GM12878 (cell line): ENCODE results near the gene RIMS1. TPM values are rescaled to one million over a fixed set of nuclear protein-coding genes. Genes with fewer than 3 reads are reported as not detected.

ENCODE experiments used
- ATAC-seq: fragments of 200-7000 bp; cut with Tn5 transposase; 3 replicates; pipeline ENCODE4 v1.9.1; 2020; ENCODE audit warnings: mild to moderate bottlenecking, moderate library complexity
- BruUV-seq: library from RNA; stranded (reverse); fragments of 400-500 nt; replicated peaks from 2 replicates; lab custom pipeline; 2021; lab: Mats Ljungman, UMichigan
- CTCF ChIA-PET: fragments of 300-600 bp; sonication (Branson Sonifier 250); formaldehyde crosslinking; extraction: SDS; loops from one replicate; lab custom pipeline; 2021; ENCODE audit warnings: inconsistent platforms; lab: Yijun Ruan, JAX
- POLR2A ChIA-PET: fragments of 350-600 bp; formaldehyde crosslinking; extraction: SDS; loops from one replicate; lab custom pipeline; 2021; ENCODE audit warnings: inconsistent platforms; lab: Charles Lee
- RAD21 ChIA-PET: fragments of 300-600 bp; sonication (Branson Sonifier 250); formaldehyde crosslinking; loops from one replicate; lab custom pipeline; 2023; ENCODE audit warnings: antibody characterized with exemption; ENCODE audit not compliant: unreplicated experiment; lab: Charles Lee
- SMC1A ChIA-PET: fragments of 300-600 bp; sonication (Branson Sonifier 250); formaldehyde crosslinking; loops from one replicate; lab custom pipeline; 2023; ENCODE audit not compliant: unreplicated experiment, uncharacterized antibody; lab: Charles Lee
- DNase-seq: peaks from one replicate; pipeline ENCODE4 v3.0.0-alpha.2; 2011; ENCODE audit warnings: low read depth, low spot score
- FAIRE-seq: peaks from 3 replicates; lab custom pipeline; 2011; peaks lifted over from hg19 to GRCh38; lab: Jason Lieb, UNC
- H2AFZ ChIP-seq: 2 replicates; pipeline ENCODE4 v1.6.0; 2011; ENCODE audit warnings: low read depth, low read length, control low read depth; ENCODE audit not compliant: control insufficient read depth
- H3K27ac ChIP-seq: 2 replicates; pipeline ENCODE4 v1.5.1; 2011; ENCODE audit warnings: control low read depth; ENCODE audit not compliant: control insufficient read depth, insufficient read depth
- H3K27me3 ChIP-seq, 2 experiments: replicated peaks in 1 of 2; 2 replicates each; pipeline versions ENCODE4 v1.6.0 to v1.6.1; 2011; ENCODE audit warnings: low read length in 1 of 2; ENCODE audit not compliant: control insufficient read depth in 2 of 2, insufficient read depth in 2 of 2
- H3K36me3 ChIP-seq, 2 experiments: 2 replicates each; pipeline ENCODE4 v1.5.1; 2011; ENCODE audit warnings: low read length in 1 of 2; ENCODE audit not compliant: control insufficient read depth in 2 of 2, insufficient read depth in 2 of 2
- H3K4me1 ChIP-seq: 2 replicates; pipeline ENCODE4 v1.6.1; 2011; ENCODE audit warnings: mild to moderate bottlenecking, low read length, moderate library complexity, mixed read lengths; ENCODE audit not compliant: control insufficient read depth, insufficient read depth
- H3K4me2 ChIP-seq: 2 replicates; pipeline ENCODE4 v1.6.0; 2011; ENCODE audit warnings: control low read depth; ENCODE audit not compliant: control insufficient read depth, insufficient read depth
- H3K4me3 ChIP-seq: fragments of 200-600 bp; sonication (generic); 2 replicates; pipeline ENCODE4 v1.5.1; 2016
- H3K79me2 ChIP-seq: 2 replicates; pipeline ENCODE4 v1.6.0; 2011; ENCODE audit warnings: low read length; ENCODE audit not compliant: control insufficient read depth, insufficient read depth
- H3K9ac ChIP-seq: 2 replicates; pipeline ENCODE4 v1.8.0; 2011; ENCODE audit warnings: low read length, control low read depth, mixed read lengths; ENCODE audit not compliant: control insufficient read depth, insufficient read depth
- H3K9me3 ChIP-seq: replicated peaks from 3 replicates; pipeline ENCODE4 v1.5.1; 2011; ENCODE audit warnings: mild to moderate bottlenecking, low read length; ENCODE audit not compliant: control insufficient read depth, insufficient read depth
- H4K20me1 ChIP-seq: 2 replicates; pipeline ENCODE4 v1.6.0; 2011; ENCODE audit not compliant: control insufficient read depth, insufficient read depth
- ETV6 ChIP-seq, 2 experiments: fragments of 450-650 bp in 1 of 2; IDR thresholded peaks in 1 of 2; conservative IDR thresholded peaks in 1 of 2; 2 replicates each; pipeline ENCODE4 v1.6.1; 2014; ENCODE audit warnings: antibody characterized with exemption in 1 of 2, borderline replicate concordance in 1 of 2, low read depth in 1 of 2, mild to moderate bottlenecking in 1 of 2, moderate library complexity in 1 of 2
- EZH2 ChIP-seq: IDR thresholded peaks from 2 replicates; pipeline ENCODE4 v1.6.1; 2012; ENCODE audit warnings: low read depth, mild to moderate bottlenecking, control low read depth, inconsistent platforms, low read length, borderline replicate concordance; ENCODE audit not compliant: control insufficient read depth
- HDAC6 ChIP-seq: fragments of 200-600 bp; sonication (generic); IDR thresholded peaks from one replicate; pipeline ENCODE4 v1.8.0; 2017; ENCODE audit warnings: antibody characterized with exemption; ENCODE audit not compliant: unreplicated experiment
- MYC ChIP-seq: IDR thresholded peaks from 2 replicates; pipeline ENCODE4 v1.6.1; 2011; ENCODE audit warnings: mild to moderate bottlenecking, low read length, moderate library complexity, inconsistent platforms; ENCODE audit not compliant: insufficient read depth, insufficient replicate concordance, insufficient read length, severe bottlenecking
- NR2F1 ChIP-seq: fragments of 450-650 bp; conservative IDR thresholded peaks from 2 replicates; pipeline ENCODE4 v1.6.1; 2017; ENCODE audit warnings: mild to moderate bottlenecking
- POU2F2 ChIP-seq: IDR thresholded peaks from 3 replicates; pipeline ENCODE4 v1.6.1; 2011; ENCODE audit warnings: low read depth, mild to moderate bottlenecking, low read length, borderline replicate concordance
- SPI1 ChIP-seq: IDR thresholded peaks from 2 replicates; pipeline ENCODE4 v1.6.1; 2011; ENCODE audit warnings: low read depth, mild to moderate bottlenecking, low read length, moderate library complexity, borderline replicate concordance; ENCODE audit not compliant: insufficient read depth
- ZNF207 ChIP-seq: fragments of 450-650 bp; IDR thresholded peaks from 2 replicates; pipeline ENCODE4 v1.6.1; 2014; ENCODE audit warnings: antibody characterized with exemption, mild to moderate bottlenecking, borderline replicate concordance
- WGBS: methylation state at CpG from one replicate; pipeline ENCODE4 v1.1.6; 2016; ENCODE audit warnings: low lambda C conversion rate; ENCODE audit not compliant: insufficient replicate concordance, insufficient coverage; ENCODE audit errors: missing lambda C conversion rate; 5-methylcytosine and 5-hydroxymethylcytosine counted together
- in situ Hi-C: fragments of 300-500 bp; cut with MboI; formaldehyde crosslinking; loops from 9 replicates; pipeline ENCODE4 v1.14.3; 2018; ENCODE audit warnings: mixed read lengths
- intact Hi-C: fragments of 100-400 bp; cut with micrococcal nuclease; formaldehyde crosslinking; loops from one replicate; pipeline ENCODE4 v1.14.2; 2022; ENCODE audit not compliant: unreplicated experiment
- polyA plus RNA-seq, 11 experiments: library from polyadenylated mRNA; depleted of rRNA in 4 of 11; unstranded in 6 of 11; stranded (reverse) in 5 of 11; fragments of >200 nt; fragmentation: Nextera tagmentation in 4 of 11; fragmentation: Illumina TruSeq in 1 of 11; extraction: Ambion mirVana in 4 of 11; extraction: Trizol in 1 of 11; gene quantifications; 1 replicate in 1 of 11; 2 replicates in 10 of 11; pipeline versions ENCODE4 v1.2.1 to v1.2.3, GENCODE V29; 2011 to 2016; ENCODE audit warnings: inconsistent platforms in 2 of 11, missing spikeins in 2 of 11, low read depth in 1 of 11
- total RNA-seq, 4 experiments: library from RNA; depleted of rRNA in 3 of 4; stranded (reverse); fragments of >200 nt in 3 of 4; fragmentation: Illumina TruSeq in 1 of 4; extraction: Trizol in 1 of 4; gene quantifications; 2 replicates each; pipeline versions ENCODE4 v1.2.1 to v1.2.3, GENCODE V29; 2013 to 2021
- TF ChIP-seq, protein P1 (sequence below): IDR thresholded peaks from 2 replicates; pipeline ENCODE4 v1.6.1; 2012; ENCODE audit warnings: improper control_type of control experiment, low read depth, low read length; ENCODE audit not compliant: insufficient replicate concordance
- TF ChIP-seq, protein P2 (sequence below): IDR thresholded peaks from 2 replicates; pipeline ENCODE4 v1.6.1; 2012; ENCODE audit warnings: low read depth, low read length, improper control_type of control experiment
- TF ChIP-seq, protein P3 (sequence below): IDR thresholded peaks from 2 replicates; pipeline ENCODE4 v1.6.1; 2011; ENCODE audit warnings: low read depth, low read length, improper control_type of control experiment, borderline replicate concordance
- TF ChIP-seq, protein P4 (sequence below): IDR thresholded peaks from 2 replicates; pipeline ENCODE4 v1.6.1; 2012; ENCODE audit warnings: low read length, inconsistent platforms

The RIMS1 gene
- total and polyA plus RNA-seq, 10 of the 15 experiments (the other 5 are each of a cell fraction or from before 2014, with no cell fraction given) = 0.05 to 0.76 (median 0.23) TPM

DNA sequence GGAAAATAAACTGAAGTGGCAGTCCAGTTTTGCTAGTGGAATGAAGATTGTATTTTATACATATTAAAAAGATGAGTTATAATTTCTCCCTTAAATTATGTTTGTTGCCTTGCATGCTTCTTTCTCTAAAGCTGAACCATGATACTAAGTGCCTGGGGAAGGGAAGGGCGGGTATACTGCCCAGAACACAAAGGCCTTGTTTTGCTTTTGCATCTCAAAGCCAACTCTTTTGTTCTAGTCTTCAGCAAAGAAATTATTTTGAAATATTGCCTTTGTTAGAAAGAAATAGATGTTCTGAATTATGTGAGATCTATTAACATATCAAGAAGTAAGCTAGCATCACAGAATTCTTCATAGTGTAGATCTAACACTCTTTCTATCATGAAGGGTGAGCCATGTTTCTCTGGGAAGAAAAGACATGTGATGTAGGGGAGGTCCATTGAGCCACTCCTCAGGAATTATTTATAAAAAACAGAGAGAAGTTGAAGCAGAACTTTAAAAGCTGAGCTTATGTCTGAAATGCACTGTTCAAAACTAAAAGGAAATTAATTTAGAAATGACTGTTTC, 108.4 kb downstream of the RIMS1 start (continued):
- TF ChIP-seq ETV6 (conservative IDR thresholded peaks at IDR 0.05 in 1 of 2, IDR thresholded peaks at IDR 0.05 in 1 of 2; ENCODE audit: borderline replicate concordance in 1 of 2, low read depth in 1 of 2) (no peak), NR2F1 (no peak), HDAC6 (no peak), ZNF207 (no peak), SPI1 (no peak)
- TF ChIP-seq, protein P1, sequence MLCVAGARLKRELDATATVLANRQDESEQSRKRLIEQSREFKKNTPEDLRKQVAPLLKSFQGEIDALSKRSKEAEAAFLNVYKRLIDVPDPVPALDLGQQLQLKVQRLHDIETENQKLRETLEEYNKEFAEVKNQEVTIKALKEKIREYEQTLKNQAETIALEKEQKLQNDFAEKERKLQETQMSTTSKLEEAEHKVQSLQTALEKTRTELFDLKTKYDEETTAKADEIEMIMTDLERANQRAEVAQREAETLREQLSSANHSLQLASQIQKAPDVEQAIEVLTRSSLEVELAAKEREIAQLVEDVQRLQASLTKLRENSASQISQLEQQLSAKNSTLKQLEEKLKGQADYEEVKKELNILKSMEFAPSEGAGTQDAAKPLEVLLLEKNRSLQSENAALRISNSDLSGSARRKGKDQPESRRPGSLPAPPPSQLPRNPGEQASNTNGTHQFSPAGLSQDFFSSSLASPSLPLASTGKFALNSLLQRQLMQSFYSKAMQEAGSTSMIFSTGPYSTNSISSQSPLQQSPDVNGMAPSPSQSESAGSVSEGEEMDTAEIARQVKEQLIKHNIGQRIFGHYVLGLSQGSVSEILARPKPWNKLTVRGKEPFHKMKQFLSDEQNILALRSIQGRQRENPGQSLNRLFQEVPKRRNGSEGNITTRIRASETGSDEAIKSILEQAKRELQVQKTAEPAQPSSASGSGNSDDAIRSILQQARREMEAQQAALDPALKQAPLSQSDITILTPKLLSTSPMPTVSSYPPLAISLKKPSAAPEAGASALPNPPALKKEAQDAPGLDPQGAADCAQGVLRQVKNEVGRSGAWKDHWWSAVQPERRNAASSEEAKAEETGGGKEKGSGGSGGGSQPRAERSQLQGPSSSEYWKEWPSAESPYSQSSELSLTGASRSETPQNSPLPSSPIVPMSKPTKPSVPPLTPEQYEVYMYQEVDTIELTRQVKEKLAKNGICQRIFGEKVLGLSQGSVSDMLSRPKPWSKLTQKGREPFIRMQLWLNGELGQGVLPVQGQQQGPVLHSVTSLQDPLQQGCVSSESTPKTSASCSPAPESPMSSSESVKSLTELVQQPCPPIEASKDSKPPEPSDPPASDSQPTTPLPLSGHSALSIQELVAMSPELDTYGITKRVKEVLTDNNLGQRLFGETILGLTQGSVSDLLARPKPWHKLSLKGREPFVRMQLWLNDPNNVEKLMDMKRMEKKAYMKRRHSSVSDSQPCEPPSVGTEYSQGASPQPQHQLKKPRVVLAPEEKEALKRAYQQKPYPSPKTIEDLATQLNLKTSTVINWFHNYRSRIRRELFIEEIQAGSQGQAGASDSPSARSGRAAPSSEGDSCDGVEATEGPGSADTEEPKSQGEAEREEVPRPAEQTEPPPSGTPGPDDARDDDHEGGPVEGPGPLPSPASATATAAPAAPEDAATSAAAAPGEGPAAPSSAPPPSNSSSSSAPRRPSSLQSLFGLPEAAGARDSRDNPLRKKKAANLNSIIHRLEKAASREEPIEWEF = no peak

DNA sequence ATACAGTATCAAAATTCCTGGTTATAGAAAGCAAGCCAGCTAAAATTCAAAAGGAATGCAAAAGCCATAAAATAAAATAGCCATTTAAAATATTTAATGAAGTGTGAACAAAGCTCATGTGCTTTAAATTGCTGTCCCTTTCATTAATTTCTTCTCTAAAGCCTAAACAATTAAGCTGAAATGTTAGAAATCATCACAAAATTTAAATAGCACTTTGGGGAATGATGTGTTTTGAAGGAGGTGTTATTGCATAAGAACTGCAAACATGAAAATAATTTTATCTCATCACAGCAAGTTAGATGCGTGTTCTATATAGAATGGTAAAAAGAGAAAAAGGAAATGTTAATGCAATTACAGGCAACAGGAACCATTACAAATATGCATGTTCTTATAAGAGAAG, 111.0 kb downstream of the RIMS1 start:
- BruUV-seq = no TSS peak
- no peaks in the 10 kb centered on the region for H3K4me1 ChIP-seq
- ChIA-PET CTCF (no interaction called here), RAD21 (no interaction called here), SMC1A (interaction anchor here (1.0 kb wide), 1 partner anchor 9 kb away, joined by 3 read pairs; no protein-coding TSS in a partner anchor), POLR2A (no interaction called here)
- no peak overlapping the region for H3K9ac ChIP-seq
- no peak overlapping the region for H3K4me2 ChIP-seq
- H3K27me3 ChIP-seq = no peaks in the 10 kb centered on the region
- no peaks in the 10 kb centered on the region for H3K79me2 ChIP-seq
- no peaks in the 10 kb centered on the region for H3K9me3 ChIP-seq
- H3K27ac ChIP-seq = no peak overlapping the region
- DNase-seq (no peak), ATAC-seq (no peak), FAIRE-seq (no peak)
- no peak overlapping the region for H3K4me3 ChIP-seq
- in situ Hi-C loops = no loop called here
- 92% methylated on average over 1 of the region's 1 CpG for WGBS
- H4K20me1 ChIP-seq = no peaks in the 10 kb centered on the region
- H3K36me3 ChIP-seq = no peaks in the 10 kb centered on the region
- no peak overlapping the region for H2AFZ ChIP-seq
- intact Hi-C loops = no loop called here
- TF ChIP-seq, protein P2, sequence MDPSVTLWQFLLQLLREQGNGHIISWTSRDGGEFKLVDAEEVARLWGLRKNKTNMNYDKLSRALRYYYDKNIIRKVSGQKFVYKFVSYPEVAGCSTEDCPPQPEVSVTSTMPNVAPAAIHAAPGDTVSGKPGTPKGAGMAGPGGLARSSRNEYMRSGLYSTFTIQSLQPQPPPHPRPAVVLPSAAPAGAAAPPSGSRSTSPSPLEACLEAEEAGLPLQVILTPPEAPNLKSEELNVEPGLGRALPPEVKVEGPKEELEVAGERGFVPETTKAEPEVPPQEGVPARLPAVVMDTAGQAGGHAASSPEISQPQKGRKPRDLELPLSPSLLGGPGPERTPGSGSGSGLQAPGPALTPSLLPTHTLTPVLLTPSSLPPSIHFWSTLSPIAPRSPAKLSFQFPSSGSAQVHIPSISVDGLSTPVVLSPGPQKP = no peak
- TF ChIP-seq POU2F2 (no peak), MYC (no peak), EZH2 (no peak)
- TF ChIP-seq, protein P3, sequence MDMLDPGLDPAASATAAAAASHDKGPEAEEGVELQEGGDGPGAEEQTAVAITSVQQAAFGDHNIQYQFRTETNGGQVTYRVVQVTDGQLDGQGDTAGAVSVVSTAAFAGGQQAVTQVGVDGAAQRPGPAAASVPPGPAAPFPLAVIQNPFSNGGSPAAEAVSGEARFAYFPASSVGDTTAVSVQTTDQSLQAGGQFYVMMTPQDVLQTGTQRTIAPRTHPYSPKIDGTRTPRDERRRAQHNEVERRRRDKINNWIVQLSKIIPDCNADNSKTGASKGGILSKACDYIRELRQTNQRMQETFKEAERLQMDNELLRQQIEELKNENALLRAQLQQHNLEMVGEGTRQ = no peak
- TF ChIP-seq, protein P4, sequence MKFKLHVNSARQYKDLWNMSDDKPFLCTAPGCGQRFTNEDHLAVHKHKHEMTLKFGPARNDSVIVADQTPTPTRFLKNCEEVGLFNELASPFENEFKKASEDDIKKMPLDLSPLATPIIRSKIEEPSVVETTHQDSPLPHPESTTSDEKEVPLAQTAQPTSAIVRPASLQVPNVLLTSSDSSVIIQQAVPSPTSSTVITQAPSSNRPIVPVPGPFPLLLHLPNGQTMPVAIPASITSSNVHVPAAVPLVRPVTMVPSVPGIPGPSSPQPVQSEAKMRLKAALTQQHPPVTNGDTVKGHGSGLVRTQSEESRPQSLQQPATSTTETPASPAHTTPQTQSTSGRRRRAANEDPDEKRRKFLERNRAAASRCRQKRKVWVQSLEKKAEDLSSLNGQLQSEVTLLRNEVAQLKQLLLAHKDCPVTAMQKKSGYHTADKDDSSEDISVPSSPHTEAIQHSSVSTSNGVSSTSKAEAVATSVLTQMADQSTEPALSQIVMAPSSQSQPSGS = no peak
